IMR-90 (cell line): Measurements from ENCODE around the gene RHOC. TPM values are rescaled to one million over a fixed set of nuclear protein-coding genes. Genes with fewer than 3 reads are reported as not detected.

ENCODE experiments used
- ATAC-seq: fragments of 200-7000 bp; cut with Tn5 transposase; 2 replicates; pipeline ENCODE4 v1.9.1; 2020; ENCODE audit warnings: low read depth, mild to moderate bottlenecking, moderate library complexity
- BruUV-seq: library from RNA; stranded (reverse); fragments of 400-500 nt; replicated peaks from 2 replicates; lab custom pipeline; 2021; lab: Mats Ljungman, UMichigan
- CTCF ChIA-PET: fragments of 300-600 bp; formaldehyde crosslinking; extraction: SDS; loops from one replicate; lab custom pipeline; 2021; ENCODE audit warnings: antibody characterized with exemption; lab: Yijun Ruan, JAX
- POLR2A ChIA-PET: fragments of 300-600 bp; sonication (Branson Sonifier 250); formaldehyde crosslinking; loops from one replicate; lab custom pipeline; 2022; ENCODE audit warnings: antibody characterized with exemption; ENCODE audit not compliant: unreplicated experiment; lab: Charles Lee
- DNase-seq: peaks from one replicate; pipeline ENCODE4 v3.0.0; 2013
- H2AFZ ChIP-seq: replicated peaks from 2 replicates; pipeline ENCODE3; 2013; ENCODE audit warnings: low read length, mild to moderate bottlenecking; ENCODE audit not compliant: poor library complexity
- H2AK5ac ChIP-seq: 2 replicates; pipeline ENCODE4 v1.6.1; 2013; ENCODE audit warnings: low read depth, low read length, inconsistent platforms
- H2AK9ac ChIP-seq: replicated peaks from 2 replicates; pipeline ENCODE3; 2013; ENCODE audit warnings: mild to moderate bottlenecking, low read depth, low read length, moderate library complexity; ENCODE audit not compliant: poor library complexity
- H2BK120ac ChIP-seq: 2 replicates; pipeline ENCODE4 v1.6.1; 2013; ENCODE audit warnings: low read depth, low read length, inconsistent platforms
- H2BK15ac ChIP-seq: 3 replicates; pipeline ENCODE4 v1.6.1; 2013; ENCODE audit warnings: low read depth, low read length, inconsistent platforms
- H2BK20ac ChIP-seq: 2 replicates; pipeline ENCODE4 v1.6.1; 2013; ENCODE audit warnings: low read depth, mild to moderate bottlenecking, inconsistent platforms, low read length, moderate library complexity
- H2BK5ac ChIP-seq: 2 replicates; pipeline ENCODE4 v1.6.1; 2013; ENCODE audit warnings: mild to moderate bottlenecking, low read depth, low read length, inconsistent platforms; ENCODE audit not compliant: poor library complexity, severe bottlenecking
- H3K14ac ChIP-seq: replicated peaks from 2 replicates; pipeline ENCODE4 v1.6.1; 2013; ENCODE audit warnings: low read depth, low read length, inconsistent platforms
- H3K18ac ChIP-seq: 2 replicates; pipeline ENCODE4 v1.6.1; 2013; ENCODE audit warnings: low read depth, low read length, control low read depth
- H3K23ac ChIP-seq: 2 replicates; pipeline ENCODE4 v1.6.1; 2013; ENCODE audit warnings: low read depth, low read length, inconsistent platforms
- H3K27ac ChIP-seq: 2 replicates; pipeline ENCODE4 v1.5.1; 2013; ENCODE audit warnings: mild to moderate bottlenecking, control low read depth, low read length; ENCODE audit not compliant: insufficient read depth
- H3K27me3 ChIP-seq: 2 replicates; pipeline ENCODE4 v1.6.1; 2013; ENCODE audit warnings: low read length; ENCODE audit not compliant: control insufficient read depth, insufficient read depth
- H3K36me3 ChIP-seq: 2 replicates; pipeline ENCODE4 v1.6.1; 2013; ENCODE audit warnings: low read length, mixed read lengths; ENCODE audit not compliant: control insufficient read depth, insufficient read depth
- H3K4ac ChIP-seq: 2 replicates; pipeline ENCODE4 v1.6.1; 2013; ENCODE audit warnings: low read depth, low read length, inconsistent platforms
- H3K4me1 ChIP-seq: 2 replicates; pipeline ENCODE4 v1.6.1; 2013; ENCODE audit warnings: low read length, mixed read lengths; ENCODE audit not compliant: control insufficient read depth, insufficient read depth
- H3K4me2 ChIP-seq: 2 replicates; pipeline ENCODE4 v1.6.1; 2013; ENCODE audit warnings: low read depth, mild to moderate bottlenecking, control low read depth, low read length, moderate library complexity
- H3K4me3 ChIP-seq: 2 replicates; pipeline ENCODE4 v1.5.1; 2013; ENCODE audit warnings: low read depth, mild to moderate bottlenecking, control low read depth, low read length, moderate library complexity; ENCODE audit not compliant: insufficient read depth
- H3K56ac ChIP-seq: 2 replicates; pipeline ENCODE4 v1.6.1; 2013; ENCODE audit warnings: low read length, inconsistent platforms; ENCODE audit not compliant: insufficient read depth; ENCODE audit errors: extremely low read depth
- H3K79me1 ChIP-seq, 2 experiments: 2 replicates each; pipeline ENCODE4 v1.6.1; 2013; ENCODE audit warnings: low read length in 2 of 2, inconsistent platforms in 1 of 2, low read depth in 1 of 2
- H3K9ac ChIP-seq: 2 replicates; pipeline ENCODE4 v1.6.1; 2013; ENCODE audit warnings: low read depth, low read length, control low read depth
- H3K9me1 ChIP-seq: 2 replicates; pipeline ENCODE4 v1.6.1; 2013; ENCODE audit warnings: low read length, inconsistent platforms; ENCODE audit not compliant: insufficient read depth
- H3K9me3 ChIP-seq: 2 replicates; pipeline ENCODE4 v1.6.1; 2013; ENCODE audit warnings: low read length; ENCODE audit not compliant: control insufficient read depth, insufficient read depth
- H4K20me1 ChIP-seq: 2 replicates; pipeline ENCODE4 v1.6.1; 2013; ENCODE audit warnings: low read length, inconsistent platforms; ENCODE audit not compliant: insufficient read depth
- H4K5ac ChIP-seq: 2 replicates; pipeline ENCODE4 v1.6.1; 2013; ENCODE audit warnings: mild to moderate bottlenecking, low read depth, low read length, control low read depth
- H4K8ac ChIP-seq, 2 experiments: 2 replicates each; pipeline ENCODE4 v1.6.1; 2013; ENCODE audit warnings: low read depth in 2 of 2, low read length in 2 of 2, control low read depth in 1 of 2, inconsistent platforms in 1 of 2
- H4K91ac ChIP-seq: 2 replicates; pipeline ENCODE4 v1.6.1; 2013; ENCODE audit warnings: low read depth, low read length, inconsistent platforms; ENCODE audit not compliant: insufficient read depth
- CEBPB ChIP-seq: IDR thresholded peaks from 2 replicates; pipeline ENCODE4 v1.6.1; 2012; ENCODE audit warnings: low read depth, low read length, improper control_type of control experiment
- CHD1 ChIP-seq: IDR thresholded peaks from 2 replicates; pipeline ENCODE4 v1.6.1; 2012; ENCODE audit warnings: low read depth, low read length, improper control_type of control experiment
- FOS ChIP-seq: fragments of 150-350 bp; IDR thresholded peaks from 2 replicates; pipeline ENCODE4 v1.6.1; 2016; ENCODE audit warnings: low read depth, low read length
- MAFK ChIP-seq: IDR thresholded peaks from 2 replicates; pipeline ENCODE4 v1.6.1; 2012; ENCODE audit warnings: low read depth, low read length, improper control_type of control experiment
- MXI1 ChIP-seq: IDR thresholded peaks from 2 replicates; pipeline ENCODE4 v1.6.1; 2012; ENCODE audit warnings: low read depth, mild to moderate bottlenecking, low read length, moderate library complexity, borderline replicate concordance
- RFX5 ChIP-seq: IDR thresholded peaks from 2 replicates; pipeline ENCODE4 v1.8.0; 2012; ENCODE audit warnings: low read depth, mild to moderate bottlenecking, low read length, moderate library complexity
- SMC3 ChIP-seq: fragments of 150-350 bp; IDR thresholded peaks from 2 replicates; pipeline ENCODE4 v1.6.1; 2016; ENCODE audit warnings: low read depth, mild to moderate bottlenecking, antibody characterized with exemption, low read length, moderate library complexity
- WGBS, 2 experiments: methylation state at CpG; one replicate each; pipeline versions ENCODE4 v1.1.5 to v1.1.7; 2013; ENCODE audit warnings: missing lambda C conversion rate in 2 of 2; ENCODE audit not compliant: insufficient read length in 1 of 2; ENCODE audit errors: extremely low coverage in 2 of 2; 5-methylcytosine and 5-hydroxymethylcytosine counted together
- dilution Hi-C: fragments of 300-500 bp; cut with HindIII; formaldehyde crosslinking; loops from one replicate; pipeline ENCODE4 v1.14.3; 2018; ENCODE audit warnings: low sequenced_read_pairs; ENCODE audit not compliant: unreplicated experiment
- in situ Hi-C: fragments of 300-500 bp; cut with MboI; formaldehyde crosslinking; loops from 3 replicates; pipeline ENCODE4 v1.14.3; 2019; ENCODE audit warnings: low sequenced_read_pairs, inconsistent platforms, mixed read lengths
- intact Hi-C: fragments of 100-400 bp; cut with micrococcal nuclease; formaldehyde crosslinking; loops from 2 replicates; pipeline ENCODE4 v1.10.0; 2022
- polyA plus RNA-seq, 3 experiments: library from polyadenylated mRNA; depleted of rRNA; stranded (reverse); fragments of >200 nt; gene quantifications; 2 replicates each; pipeline ENCODE4 v1.2.3, GENCODE V29; 2012; ENCODE audit warnings: low replicate concordance in 1 of 3
- total RNA-seq: library from RNA; depleted of rRNA; stranded (reverse); fragments of >200 nt; gene quantifications from 2 replicates; pipeline ENCODE4 v1.2.3, GENCODE V29; 2012
- TF ChIP-seq, protein P1 (sequence below): fragments of 150-350 bp; IDR thresholded peaks from 2 replicates; pipeline ENCODE4 v1.6.1; 2016; ENCODE audit warnings: low read depth, mild to moderate bottlenecking, low read length, moderate library complexity, borderline replicate concordance
- TF ChIP-seq, protein P2 (sequence below): fragments of 150-350 bp; IDR thresholded peaks from 2 replicates; pipeline ENCODE4 v1.6.1; 2017; ENCODE audit warnings: mild to moderate bottlenecking, antibody characterized with exemption, low read length, low read depth

RHOC gene
- total and polyA plus RNA-seq, 2 of the 4 experiments (the other 2 are of a cell fraction) = 764 to 839 TPM

DNA sequence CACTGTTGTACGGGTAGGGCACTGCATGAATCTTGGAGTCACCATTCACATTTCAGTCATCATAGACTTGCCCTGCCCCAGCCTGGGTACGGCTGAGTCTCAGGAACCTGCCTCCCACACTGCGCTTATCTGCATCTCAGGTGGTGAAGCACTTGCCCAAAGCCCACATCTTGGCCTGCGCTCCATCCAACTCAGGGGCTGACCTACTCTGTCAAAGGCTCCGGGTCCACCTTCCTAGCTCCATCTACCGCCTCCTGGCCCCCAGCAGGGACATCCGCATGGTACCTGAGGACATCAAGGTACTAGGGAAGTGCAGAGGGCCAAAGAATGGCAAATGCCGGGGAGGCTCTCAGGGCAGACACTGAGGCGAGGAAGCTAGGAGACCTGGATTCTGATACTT, 11.7 kb downstream of the RHOC start:
- no peak overlapping the region for H2BK5ac ChIP-seq
- no peak overlapping the region for H3K23ac ChIP-seq
- no peaks in the 10 kb centered on the region for H3K9me3 ChIP-seq
- no peak for DNase-seq
- CTCF ChIA-PET = no interaction called here
- H2AK5ac ChIP-seq = no peak overlapping the region
- no peak overlapping the region for H4K91ac ChIP-seq
- no peak overlapping the region for H3K18ac ChIP-seq
- TF ChIP-seq SMC3 (no peak), CHD1 (no peak), MXI1 (no peak), FOS (no peak), CEBPB (no peak), MAFK (no peak), RFX5 (no peak)
- TF ChIP-seq, protein P1, sequence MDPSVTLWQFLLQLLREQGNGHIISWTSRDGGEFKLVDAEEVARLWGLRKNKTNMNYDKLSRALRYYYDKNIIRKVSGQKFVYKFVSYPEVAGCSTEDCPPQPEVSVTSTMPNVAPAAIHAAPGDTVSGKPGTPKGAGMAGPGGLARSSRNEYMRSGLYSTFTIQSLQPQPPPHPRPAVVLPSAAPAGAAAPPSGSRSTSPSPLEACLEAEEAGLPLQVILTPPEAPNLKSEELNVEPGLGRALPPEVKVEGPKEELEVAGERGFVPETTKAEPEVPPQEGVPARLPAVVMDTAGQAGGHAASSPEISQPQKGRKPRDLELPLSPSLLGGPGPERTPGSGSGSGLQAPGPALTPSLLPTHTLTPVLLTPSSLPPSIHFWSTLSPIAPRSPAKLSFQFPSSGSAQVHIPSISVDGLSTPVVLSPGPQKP = no peak
- TF ChIP-seq, protein P2, sequence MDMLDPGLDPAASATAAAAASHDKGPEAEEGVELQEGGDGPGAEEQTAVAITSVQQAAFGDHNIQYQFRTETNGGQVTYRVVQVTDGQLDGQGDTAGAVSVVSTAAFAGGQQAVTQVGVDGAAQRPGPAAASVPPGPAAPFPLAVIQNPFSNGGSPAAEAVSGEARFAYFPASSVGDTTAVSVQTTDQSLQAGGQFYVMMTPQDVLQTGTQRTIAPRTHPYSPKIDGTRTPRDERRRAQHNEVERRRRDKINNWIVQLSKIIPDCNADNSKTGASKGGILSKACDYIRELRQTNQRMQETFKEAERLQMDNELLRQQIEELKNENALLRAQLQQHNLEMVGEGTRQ = no peak
- intact Hi-C loops = no loop called here
- POLR2A ChIA-PET = no interaction called here
- no peak overlapping the region for H3K56ac ChIP-seq
- no peak overlapping the region for H3K14ac ChIP-seq
- H3K4me2 ChIP-seq = no peak overlapping the region
- H3K27ac ChIP-seq = no peak overlapping the region
- no peak overlapping the region for H2BK15ac ChIP-seq
- H2BK120ac ChIP-seq = no peak overlapping the region
- in situ Hi-C loops = no loop called here
- no peak overlapping the region for H3K4me3 ChIP-seq
- BruUV-seq = no TSS peak
- H4K5ac ChIP-seq = no peak overlapping the region
- H3K36me3 ChIP-seq = peaks cover 77% of the 10 kb centered on the region
- H3K79me1 ChIP-seq = peaks cover 3 to 27% of the 10 kb centered on the region in 2 experiments; a peak in 2 of 4 replicates
- no peak overlapping the region for H2AFZ ChIP-seq
- no peak for ATAC-seq
- no peaks in the 10 kb centered on the region for H3K27me3 ChIP-seq
- H4K8ac ChIP-seq = no peak overlapping the region
- peaks cover 7% of the 10 kb centered on the region; the same call in 1 of the 2 replicates for H3K9me1 ChIP-seq
- WGBS, 2 experiments = 97% methylated on average over 5 of the region's 9 CpGs; no CpG with 5 or more reads in 1 of the 2 experiments
- H2AK9ac ChIP-seq = peak overlapping the region; percentile 44
- no peak overlapping the region for H3K4ac ChIP-seq
- dilution Hi-C loops = no loop called here
- H2BK20ac ChIP-seq = no peak overlapping the region
- H4K20me1 ChIP-seq = peaks cover 3% of the 10 kb centered on the region
- peaks cover 8% of the 10 kb centered on the region for H3K4me1 ChIP-seq
- no peak overlapping the region for H3K9ac ChIP-seq
